Neural progenitor cell (in vitro differentiated cells): ENCODE measurements around the gene NIT2.

ENCODE experiments used
- EZH2phosphoT487 ChIP-seq: fragments of 200-600 bp; sonication (generic); IDR thresholded peaks from 2 replicates; pipeline ENCODE4 v1.6.1; 2017; ENCODE audit warnings: antibody characterized with exemption
- TF ChIP-seq, protein P1 (sequence below): fragments of 200-600 bp; sonication (generic); IDR thresholded peaks from 2 replicates; pipeline ENCODE4 v1.5.1; 2017; ENCODE audit warnings: antibody characterized with exemption, mild to moderate bottlenecking

- TF ChIP-seq, protein P1, sequence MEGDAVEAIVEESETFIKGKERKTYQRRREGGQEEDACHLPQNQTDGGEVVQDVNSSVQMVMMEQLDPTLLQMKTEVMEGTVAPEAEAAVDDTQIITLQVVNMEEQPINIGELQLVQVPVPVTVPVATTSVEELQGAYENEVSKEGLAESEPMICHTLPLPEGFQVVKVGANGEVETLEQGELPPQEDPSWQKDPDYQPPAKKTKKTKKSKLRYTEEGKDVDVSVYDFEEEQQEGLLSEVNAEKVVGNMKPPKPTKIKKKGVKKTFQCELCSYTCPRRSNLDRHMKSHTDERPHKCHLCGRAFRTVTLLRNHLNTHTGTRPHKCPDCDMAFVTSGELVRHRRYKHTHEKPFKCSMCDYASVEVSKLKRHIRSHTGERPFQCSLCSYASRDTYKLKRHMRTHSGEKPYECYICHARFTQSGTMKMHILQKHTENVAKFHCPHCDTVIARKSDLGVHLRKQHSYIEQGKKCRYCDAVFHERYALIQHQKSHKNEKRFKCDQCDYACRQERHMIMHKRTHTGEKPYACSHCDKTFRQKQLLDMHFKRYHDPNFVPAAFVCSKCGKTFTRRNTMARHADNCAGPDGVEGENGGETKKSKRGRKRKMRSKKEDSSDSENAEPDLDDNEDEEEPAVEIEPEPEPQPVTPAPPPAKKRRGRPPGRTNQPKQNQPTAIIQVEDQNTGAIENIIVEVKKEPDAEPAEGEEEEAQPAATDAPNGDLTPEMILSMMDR, result peak; percentile 27
- no peak for TF ChIP-seq EZH2phosphoT487
Observed at GRCh38 chr3:100403362-100404249, 69.0 kb downstream of the NIT2 start.
